ENCODE measurements around the gene TP53INP2. TPM values are rescaled to one million over a fixed set of nuclear protein-coding genes. Genes with fewer than 3 reads are reported as not detected.
A peak's percentile ranks its signal among the peaks of the same experiment; 100 is the strongest.

TP53INP2 gene
- total and polyA plus RNA-seq, 2 of the 13 experiments (the other 11 are each of a cell fraction or from before 2014, with no cell fraction given), result 5.2 to 18.8 TPM

GRCh38 chr20:34716921-34717229 lies 12.7 kb downstream of the TP53INP2 start (continued):
- 0 out of 2 replicates have a peak, but pooled peaks have one; percentile 34 for TF ChIP-seq MEIS1 (CRISPR knock-in tag; IDR thresholded peaks at IDR 0.05; ENCODE audit: borderline replicate concordance)
- TF ChIP-seq IKZF4 (CRISPR knock-in tag; IDR thresholded peaks at IDR 0.05; ENCODE audit: borderline replicate concordance, low read depth, not compliant biosample characterization), result no peak
- no peak for TF ChIP-seq KMT2A (CRISPR knock-in tag; IDR thresholded peaks at IDR 0.05)
- no peak for TF ChIP-seq ZBTB1 (CRISPR knock-in tag; IDR thresholded peaks at IDR 0.05; ENCODE audit: borderline replicate concordance)
- peak; percentile 55; the same call in 1 of the 2 replicates for TF ChIP-seq ZFX (CRISPR knock-in tag; IDR thresholded peaks at IDR 0.05; ENCODE audit: low read depth)
- no peak for TF ChIP-seq MIER3 (CRISPR knock-in tag; IDR thresholded peaks at IDR 0.05; ENCODE audit: borderline replicate concordance)
- TF ChIP-seq PAWR (CRISPR knock-in tag; IDR thresholded peaks at IDR 0.05; ENCODE audit: borderline replicate concordance), result no peak
- no peak for TF ChIP-seq ZMAT5 (CRISPR knock-in tag; IDR thresholded peaks at IDR 0.05; ENCODE audit: borderline replicate concordance, low read depth)
- 0 out of 2 replicates have a peak, but pooled peaks have one; percentile 36 for TF ChIP-seq ZSCAN29 (CRISPR knock-in tag; conservative IDR thresholded peaks at IDR 0.05)
- TF ChIP-seq ZNF234 (CRISPR knock-in tag; conservative IDR thresholded peaks at IDR 0.05), result no peak
- TF ChIP-seq ZNF891 (CRISPR knock-in tag; IDR thresholded peaks at IDR 0.05), result no peak
- no peak for TF ChIP-seq ZNF333 (CRISPR knock-in tag; IDR thresholded peaks at IDR 0.05; ENCODE audit: borderline replicate concordance)
- no peak for TF ChIP-seq SALL1 (CRISPR knock-in tag; IDR thresholded peaks at IDR 0.05)
- peak; percentile 53; the same call in 1 of the 2 replicates for TF ChIP-seq ZBTB4 (CRISPR knock-in tag; IDR thresholded peaks at IDR 0.05; ENCODE audit: borderline replicate concordance)
- no peak for TF ChIP-seq AHR (CRISPR knock-in tag; IDR thresholded peaks at IDR 0.05)
- TF ChIP-seq TOE1 (CRISPR knock-in tag; IDR thresholded peaks at IDR 0.05), result peak; percentile 28; the same call in 1 of the 2 replicates
- peak; percentile 82 for TF ChIP-seq RARA (CRISPR knock-in tag; IDR thresholded peaks at IDR 0.05)
- TF ChIP-seq LRRFIP1 (CRISPR knock-in tag; conservative IDR thresholded peaks at IDR 0.05), result no peak
- TF ChIP-seq SMYD3 (CRISPR knock-in tag; IDR thresholded peaks at IDR 0.05), result 0 out of 2 replicates have a peak, but pooled peaks have one; percentile 78
